C1 segment of cervical spinal cord (tissue), 14 donors: Measurements from ENCODE around the gene IL1R2.
A peak's percentile ranks its signal among the peaks of the same experiment; 100 is the strongest.
"Not testable (repeated sequence)": the region's sequence is repeated elsewhere in the genome, so short reads cannot be mapped to it uniquely, and the experiment has no call there.

Experiments
- DNase-seq, 14 donors: peaks; one replicate each; lab custom pipeline; 2025; lab: John Stamatoyannopoulos, UW

The IL1R2 gene

GRCh38 chr2:102060047-102060446 lies 68.3 kb downstream of the IL1R2 start:
- peak in 3 of 14 donors; percentile 12 to 22 (median 22) for DNase-seq

GRCh38 chr2:102060792-102061191 lies 69.0 kb downstream of the IL1R2 start:
- no peak for DNase-seq

GRCh38 chr2:102061286-102061699 lies 69.5 kb downstream of the IL1R2 start:
- DNase-seq = no peak

- peak in 2 of 14 donors; percentile 9 to 54 for DNase-seq
These were observed 70.4 kb downstream of the IL1R2 start for GRCh38 chr2:102061962-102062795.

- DNase-seq = no peak
These were observed 71.0 kb downstream of the IL1R2 start for GRCh38 chr2:102062802-102063201.

GRCh38 chr2:102063487-102063911 lies 71.7 kb downstream of the IL1R2 start:
- DNase-seq = peak in 1 of 14 donors; percentile 49

- peak in 9 of 14 donors; percentile 9 to 81 (median 29) for DNase-seq
These were observed 72.3 kb downstream of the IL1R2 start for GRCh38 chr2:102063941-102064678.

GRCh38 chr2:102064679-102065674 lies 73.2 kb downstream of the IL1R2 start:
- no peak for DNase-seq

GRCh38 chr2:102065675-102066252 lies 74.0 kb downstream of the IL1R2 start:
- DNase-seq = peak in 1 of 14 donors; percentile 17

- no peak for DNase-seq
These were observed 74.8 kb downstream of the IL1R2 start for GRCh38 chr2:102066554-102066953.

- not testable (repeated sequence) for DNase-seq
These were observed 76.4 kb downstream of the IL1R2 start for GRCh38 chr2:102068126-102068525.

- DNase-seq = no peak
These were observed 77.7 kb downstream of the IL1R2 start for GRCh38 chr2:102069311-102069974.

GRCh38 chr2:102070058-102070642 lies 78.4 kb downstream of the IL1R2 start:
- peak in 1 of 14 donors; percentile 24 for DNase-seq

- no peak for DNase-seq
These were observed 81.0 kb downstream of the IL1R2 start for GRCh38 chr2:102072741-102073140.

- DNase-seq = no peak
These were observed 81.5 kb downstream of the IL1R2 start for GRCh38 chr2:102073168-102073724.

GRCh38 chr2:102074152-102074783 lies 82.5 kb downstream of the IL1R2 start:
- no peak for DNase-seq

- no peak for DNase-seq
These were observed 83.7 kb downstream of the IL1R2 start for GRCh38 chr2:102075479-102075878.

- no peak for DNase-seq
These were observed 84.8 kb downstream of the IL1R2 start for GRCh38 chr2:102076512-102076911.
